IMR-90 (cell line): ENCODE results near the gene RASSF7. TPM values are rescaled to one million over a fixed set of nuclear protein-coding genes. Genes with fewer than 3 reads are reported as not detected.

Source experiments
- ATAC-seq: fragments of 200-7000 bp; cut with Tn5 transposase; 2 replicates; pipeline ENCODE4 v1.9.1; 2020; ENCODE audit warnings: low read depth, mild to moderate bottlenecking, moderate library complexity
- BruUV-seq: library from RNA; stranded (reverse); fragments of 400-500 nt; replicated peaks from 2 replicates; lab custom pipeline; 2021; lab: Mats Ljungman, UMichigan
- CTCF ChIA-PET: fragments of 300-600 bp; formaldehyde crosslinking; extraction: SDS; loops from one replicate; lab custom pipeline; 2021; ENCODE audit warnings: antibody characterized with exemption; lab: Yijun Ruan, JAX
- POLR2A ChIA-PET: fragments of 300-600 bp; sonication (Branson Sonifier 250); formaldehyde crosslinking; loops from one replicate; lab custom pipeline; 2022; ENCODE audit warnings: antibody characterized with exemption; ENCODE audit not compliant: unreplicated experiment; lab: Charles Lee
- DNase-seq: peaks from one replicate; pipeline ENCODE4 v3.0.0; 2013
- H2AFZ ChIP-seq: replicated peaks from 2 replicates; pipeline ENCODE3; 2013; ENCODE audit warnings: low read length, mild to moderate bottlenecking; ENCODE audit not compliant: poor library complexity
- H2AK5ac ChIP-seq: 2 replicates; pipeline ENCODE4 v1.6.1; 2013; ENCODE audit warnings: low read depth, low read length, inconsistent platforms
- H2AK9ac ChIP-seq: replicated peaks from 2 replicates; pipeline ENCODE3; 2013; ENCODE audit warnings: mild to moderate bottlenecking, low read depth, low read length, moderate library complexity; ENCODE audit not compliant: poor library complexity
- H2BK120ac ChIP-seq: 2 replicates; pipeline ENCODE4 v1.6.1; 2013; ENCODE audit warnings: low read depth, low read length, inconsistent platforms
- H2BK15ac ChIP-seq: 3 replicates; pipeline ENCODE4 v1.6.1; 2013; ENCODE audit warnings: low read depth, low read length, inconsistent platforms
- H2BK20ac ChIP-seq: 2 replicates; pipeline ENCODE4 v1.6.1; 2013; ENCODE audit warnings: low read depth, mild to moderate bottlenecking, inconsistent platforms, low read length, moderate library complexity
- H2BK5ac ChIP-seq: 2 replicates; pipeline ENCODE4 v1.6.1; 2013; ENCODE audit warnings: mild to moderate bottlenecking, low read depth, low read length, inconsistent platforms; ENCODE audit not compliant: poor library complexity, severe bottlenecking
- H3K14ac ChIP-seq: replicated peaks from 2 replicates; pipeline ENCODE4 v1.6.1; 2013; ENCODE audit warnings: low read depth, low read length, inconsistent platforms
- H3K18ac ChIP-seq: 2 replicates; pipeline ENCODE4 v1.6.1; 2013; ENCODE audit warnings: low read depth, low read length, control low read depth
- H3K23ac ChIP-seq: 2 replicates; pipeline ENCODE4 v1.6.1; 2013; ENCODE audit warnings: low read depth, low read length, inconsistent platforms
- H3K27ac ChIP-seq: 2 replicates; pipeline ENCODE4 v1.5.1; 2013; ENCODE audit warnings: mild to moderate bottlenecking, control low read depth, low read length; ENCODE audit not compliant: insufficient read depth
- H3K27me3 ChIP-seq: 2 replicates; pipeline ENCODE4 v1.6.1; 2013; ENCODE audit warnings: low read length; ENCODE audit not compliant: control insufficient read depth, insufficient read depth
- H3K36me3 ChIP-seq: 2 replicates; pipeline ENCODE4 v1.6.1; 2013; ENCODE audit warnings: low read length, mixed read lengths; ENCODE audit not compliant: control insufficient read depth, insufficient read depth
- H3K4ac ChIP-seq: 2 replicates; pipeline ENCODE4 v1.6.1; 2013; ENCODE audit warnings: low read depth, low read length, inconsistent platforms
- H3K4me1 ChIP-seq: 2 replicates; pipeline ENCODE4 v1.6.1; 2013; ENCODE audit warnings: low read length, mixed read lengths; ENCODE audit not compliant: control insufficient read depth, insufficient read depth
- H3K4me2 ChIP-seq: 2 replicates; pipeline ENCODE4 v1.6.1; 2013; ENCODE audit warnings: low read depth, mild to moderate bottlenecking, control low read depth, low read length, moderate library complexity
- H3K4me3 ChIP-seq: 2 replicates; pipeline ENCODE4 v1.5.1; 2013; ENCODE audit warnings: low read depth, mild to moderate bottlenecking, control low read depth, low read length, moderate library complexity; ENCODE audit not compliant: insufficient read depth
- H3K56ac ChIP-seq: 2 replicates; pipeline ENCODE4 v1.6.1; 2013; ENCODE audit warnings: low read length, inconsistent platforms; ENCODE audit not compliant: insufficient read depth; ENCODE audit errors: extremely low read depth
- H3K79me1 ChIP-seq, 2 experiments: 2 replicates each; pipeline ENCODE4 v1.6.1; 2013; ENCODE audit warnings: low read length in 2 of 2, inconsistent platforms in 1 of 2, low read depth in 1 of 2
- H3K9ac ChIP-seq: 2 replicates; pipeline ENCODE4 v1.6.1; 2013; ENCODE audit warnings: low read depth, low read length, control low read depth
- H3K9me1 ChIP-seq: 2 replicates; pipeline ENCODE4 v1.6.1; 2013; ENCODE audit warnings: low read length, inconsistent platforms; ENCODE audit not compliant: insufficient read depth
- H3K9me3 ChIP-seq: 2 replicates; pipeline ENCODE4 v1.6.1; 2013; ENCODE audit warnings: low read length; ENCODE audit not compliant: control insufficient read depth, insufficient read depth
- H4K20me1 ChIP-seq: 2 replicates; pipeline ENCODE4 v1.6.1; 2013; ENCODE audit warnings: low read length, inconsistent platforms; ENCODE audit not compliant: insufficient read depth
- H4K5ac ChIP-seq: 2 replicates; pipeline ENCODE4 v1.6.1; 2013; ENCODE audit warnings: mild to moderate bottlenecking, low read depth, low read length, control low read depth
- H4K8ac ChIP-seq, 2 experiments: 2 replicates each; pipeline ENCODE4 v1.6.1; 2013; ENCODE audit warnings: low read depth in 2 of 2, low read length in 2 of 2, control low read depth in 1 of 2, inconsistent platforms in 1 of 2
- H4K91ac ChIP-seq: 2 replicates; pipeline ENCODE4 v1.6.1; 2013; ENCODE audit warnings: low read depth, low read length, inconsistent platforms; ENCODE audit not compliant: insufficient read depth
- CEBPB ChIP-seq: IDR thresholded peaks from 2 replicates; pipeline ENCODE4 v1.6.1; 2012; ENCODE audit warnings: low read depth, low read length, improper control_type of control experiment
- MAFK ChIP-seq: IDR thresholded peaks from 2 replicates; pipeline ENCODE4 v1.6.1; 2012; ENCODE audit warnings: low read depth, low read length, improper control_type of control experiment
- NFE2L2 ChIP-seq: fragments of 150-350 bp; IDR thresholded peaks from 2 replicates; pipeline ENCODE4 v1.6.1; 2016; ENCODE audit warnings: low read depth, mild to moderate bottlenecking, low read length
- RAD21 ChIP-seq: IDR thresholded peaks from 2 replicates; pipeline ENCODE4 v1.6.1; 2012; ENCODE audit warnings: low read length, improper control_type of control experiment
- SMC3 ChIP-seq: fragments of 150-350 bp; IDR thresholded peaks from 2 replicates; pipeline ENCODE4 v1.6.1; 2016; ENCODE audit warnings: low read depth, mild to moderate bottlenecking, antibody characterized with exemption, low read length, moderate library complexity
- WGBS, 2 experiments: methylation state at CpG; one replicate each; pipeline versions ENCODE4 v1.1.5 to v1.1.7; 2013; ENCODE audit warnings: missing lambda C conversion rate in 2 of 2; ENCODE audit not compliant: insufficient read length in 1 of 2; ENCODE audit errors: extremely low coverage in 2 of 2; 5-methylcytosine and 5-hydroxymethylcytosine counted together
- dilution Hi-C: fragments of 300-500 bp; cut with HindIII; formaldehyde crosslinking; loops from one replicate; pipeline ENCODE4 v1.14.3; 2018; ENCODE audit warnings: low sequenced_read_pairs; ENCODE audit not compliant: unreplicated experiment
- in situ Hi-C: fragments of 300-500 bp; cut with MboI; formaldehyde crosslinking; loops from 3 replicates; pipeline ENCODE4 v1.14.3; 2019; ENCODE audit warnings: low sequenced_read_pairs, inconsistent platforms, mixed read lengths
- intact Hi-C: fragments of 100-400 bp; cut with micrococcal nuclease; formaldehyde crosslinking; loops from 2 replicates; pipeline ENCODE4 v1.10.0; 2022
- polyA plus RNA-seq, 3 experiments: library from polyadenylated mRNA; depleted of rRNA; stranded (reverse); fragments of >200 nt; gene quantifications; 2 replicates each; pipeline ENCODE4 v1.2.3, GENCODE V29; 2012; ENCODE audit warnings: low replicate concordance in 1 of 3
- total RNA-seq: library from RNA; depleted of rRNA; stranded (reverse); fragments of >200 nt; gene quantifications from 2 replicates; pipeline ENCODE4 v1.2.3, GENCODE V29; 2012
- TF ChIP-seq, protein P1 (sequence below): fragments of 150-350 bp; IDR thresholded peaks from 2 replicates; pipeline ENCODE4 v1.6.1; 2017; ENCODE audit warnings: mild to moderate bottlenecking, antibody characterized with exemption, low read length, low read depth
- TF ChIP-seq, protein P2 (sequence below): fragments of 150-350 bp; IDR thresholded peaks from 2 replicates; pipeline ENCODE4 v1.6.1; 2016; ENCODE audit warnings: low read depth, mild to moderate bottlenecking, low read length, moderate library complexity, borderline replicate concordance

The RASSF7 gene
- total and polyA plus RNA-seq, 2 of the 4 experiments (the other 2 are of a cell fraction), result 6.8 to 18.5 TPM

DNA sequence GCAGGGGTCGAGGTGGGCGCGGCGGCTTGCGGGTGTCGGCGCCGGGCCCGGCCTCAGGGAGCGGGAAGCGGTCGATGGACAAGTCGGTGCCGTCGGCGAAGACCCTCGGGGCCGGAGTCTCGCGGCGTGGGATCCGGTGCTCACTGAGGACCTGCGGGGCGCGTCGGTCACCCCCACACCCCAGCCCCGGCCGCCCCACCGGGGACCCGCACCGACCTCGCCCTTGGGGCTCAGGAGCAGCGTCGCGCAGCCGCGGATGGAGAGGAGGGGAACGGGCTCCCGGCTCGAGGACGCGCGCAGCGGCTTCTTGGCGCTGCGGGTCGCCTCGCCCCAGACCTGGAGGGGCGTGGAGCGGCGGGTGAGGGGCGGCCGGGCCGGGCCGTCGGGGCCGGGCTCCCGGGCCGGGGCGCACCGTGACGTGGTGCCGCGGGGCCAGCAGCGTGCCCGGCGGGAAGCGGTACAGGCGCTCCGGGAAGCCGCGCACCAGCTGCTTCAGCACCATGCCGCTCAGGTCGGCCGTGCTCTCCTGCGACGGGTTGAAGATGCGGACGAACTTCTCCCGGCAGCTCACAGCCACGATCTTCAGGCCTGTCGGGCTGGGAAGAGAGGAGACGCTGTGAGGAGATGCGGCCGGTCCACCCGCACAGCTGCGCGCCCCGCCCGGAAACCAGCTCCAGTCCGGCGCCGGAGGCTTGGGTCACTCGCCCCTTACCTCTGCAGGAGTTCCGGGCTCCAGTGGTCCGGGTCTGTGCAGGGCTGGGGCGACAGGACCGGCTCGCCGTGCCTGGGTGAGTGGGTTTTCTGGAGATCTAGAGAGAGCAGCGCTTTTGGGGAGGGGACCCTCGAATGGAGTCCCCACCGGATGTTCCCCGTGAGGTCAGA, 4.7 kb upstream of the RASSF7 start:
- Histone ChIP-seq H3K9me1 (no peaks in the 10 kb centered on the region), H3K18ac (no peak overlapping the region), H2AK5ac (no peak overlapping the region), H3K79me1 (no peaks in the 10 kb centered on the region; a peak in 1 of 4 replicates), H4K5ac (no peak overlapping the region), H2BK15ac (no peak overlapping the region), H4K8ac (no peak overlapping the region), H2AK9ac (peak overlapping the region; percentile 72), H4K20me1 (peaks cover 6% of the 10 kb centered on the region; the same call in 1 of the 2 replicates), H3K9me3 (no peaks in the 10 kb centered on the region), H3K14ac (no peak overlapping the region), H3K4me2 (no peak overlapping the region), H3K4me3 (no peak overlapping the region), H3K27me3 (peaks cover 57% of the 10 kb centered on the region), H3K23ac (no peak overlapping the region), H3K56ac (no peak overlapping the region), H2BK20ac (no peak overlapping the region), H2BK5ac (no peak overlapping the region), H3K4ac (no peak overlapping the region), H4K91ac (no peak overlapping the region), H3K36me3 (no peaks in the 10 kb centered on the region), H3K27ac (no peak overlapping the region), H2BK120ac (no peak overlapping the region), H3K9ac (no peak overlapping the region), H3K4me1 (peaks cover 7% of the 10 kb centered on the region), H2AFZ (peak overlapping the region; percentile 68)
- 4% methylated on average over 37 of the region's 104 CpGs; no CpG with 5 or more reads in 1 of the 2 experiments for WGBS, 2 experiments
- ATAC-seq (no peak), DNase-seq (no peak)
- intact Hi-C loops, result loop anchor here (10.0 kb wide), 1 partner anchor 169 kb away; no protein-coding TSS in a partner anchor
- TF ChIP-seq RAD21 (no peak), MAFK (no peak), NFE2L2 (no peak), CEBPB (no peak), SMC3 (no peak)
- TF ChIP-seq, protein P1, sequence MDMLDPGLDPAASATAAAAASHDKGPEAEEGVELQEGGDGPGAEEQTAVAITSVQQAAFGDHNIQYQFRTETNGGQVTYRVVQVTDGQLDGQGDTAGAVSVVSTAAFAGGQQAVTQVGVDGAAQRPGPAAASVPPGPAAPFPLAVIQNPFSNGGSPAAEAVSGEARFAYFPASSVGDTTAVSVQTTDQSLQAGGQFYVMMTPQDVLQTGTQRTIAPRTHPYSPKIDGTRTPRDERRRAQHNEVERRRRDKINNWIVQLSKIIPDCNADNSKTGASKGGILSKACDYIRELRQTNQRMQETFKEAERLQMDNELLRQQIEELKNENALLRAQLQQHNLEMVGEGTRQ, result no peak
- TF ChIP-seq, protein P2, sequence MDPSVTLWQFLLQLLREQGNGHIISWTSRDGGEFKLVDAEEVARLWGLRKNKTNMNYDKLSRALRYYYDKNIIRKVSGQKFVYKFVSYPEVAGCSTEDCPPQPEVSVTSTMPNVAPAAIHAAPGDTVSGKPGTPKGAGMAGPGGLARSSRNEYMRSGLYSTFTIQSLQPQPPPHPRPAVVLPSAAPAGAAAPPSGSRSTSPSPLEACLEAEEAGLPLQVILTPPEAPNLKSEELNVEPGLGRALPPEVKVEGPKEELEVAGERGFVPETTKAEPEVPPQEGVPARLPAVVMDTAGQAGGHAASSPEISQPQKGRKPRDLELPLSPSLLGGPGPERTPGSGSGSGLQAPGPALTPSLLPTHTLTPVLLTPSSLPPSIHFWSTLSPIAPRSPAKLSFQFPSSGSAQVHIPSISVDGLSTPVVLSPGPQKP, result no peak
- in situ Hi-C loops, result no loop called here
- ChIA-PET CTCF (no interaction called here), POLR2A (no interaction called here)
- no TSS peak for BruUV-seq
- dilution Hi-C loops, result no loop called here
